ENCODE results near the gene GALT.
A peak's percentile ranks its signal among the peaks of the same experiment; 100 is the strongest.

The GALT gene

GRCh38 chr9:34662526-34663302, 16.2 kb downstream of the GALT start, which contains the start of gene CCL27:
Gene CCL27, minus strand, starts transcription at chr9:34662657. Its CDS starts 24 bp downstream, at chr9:34662633.
- Histone ChIP-seq H3K9ac (ENCODE audit: low read depth in 1 of 2, low read length in 2 of 2) (no peak within 1 kb of the TSS), H3K9me3 (ENCODE audit: control insufficient read depth in 2 of 2, low read length in 2 of 2) (no peaks in the 10 kb centered on the region), H3K27ac (ENCODE audit: low read depth in 2 of 2, low read length in 2 of 2) (no peak within 1 kb of the TSS), H3K4me3 (ENCODE audit: low read length in 2 of 2) (no peak within 1 kb of the TSS), H3K27me3 (ENCODE audit: control insufficient read depth in 2 of 2, insufficient read depth in 2 of 2, low read length in 2 of 2) (no peaks in the 10 kb centered on the region), H3K36me3 (ENCODE audit: control insufficient read depth in 2 of 2, insufficient read depth in 2 of 2, low read length in 2 of 2) (no peaks in the 10 kb centered on the region), H3K4me1 (ENCODE audit: control insufficient read depth in 2 of 2, insufficient read depth in 2 of 2, low read length in 2 of 2) (peaks cover 13 to 19% of the 10 kb centered on the region in 2 donors)

- H3K4me3 ChIP-seq (ENCODE audit: low read length in 2 of 2), result no peak overlapping the region
- no peaks in the 10 kb centered on the region for H3K36me3 ChIP-seq (ENCODE audit: control insufficient read depth in 2 of 2, insufficient read depth in 2 of 2, low read length in 2 of 2)
- H3K27me3 ChIP-seq (ENCODE audit: control insufficient read depth in 2 of 2, insufficient read depth in 2 of 2, low read length in 2 of 2), result no peaks in the 10 kb centered on the region
- no peaks in the 10 kb centered on the region for H3K9me3 ChIP-seq (ENCODE audit: control insufficient read depth in 2 of 2, low read length in 2 of 2)
- peaks cover 13 to 19% of the 10 kb centered on the region in 2 donors for H3K4me1 ChIP-seq (ENCODE audit: control insufficient read depth in 2 of 2, insufficient read depth in 2 of 2, low read length in 2 of 2)
- H3K27ac ChIP-seq (ENCODE audit: low read depth in 2 of 2, low read length in 2 of 2), result no peak overlapping the region
- H3K9ac ChIP-seq (ENCODE audit: low read depth in 1 of 2, low read length in 2 of 2), result no peak overlapping the region
Observed at GRCh38 chr9:34663303-34663605, 16.8 kb downstream of the GALT start.

- Histone ChIP-seq H3K4me3 (ENCODE audit: low read length in 2 of 2) (peak overlapping the region; percentile 68 to 76), H3K9ac (ENCODE audit: low read depth in 1 of 2, low read length in 2 of 2) (peak overlapping the region; percentile 70 to 75), H3K27me3 (ENCODE audit: control insufficient read depth in 2 of 2, insufficient read depth in 2 of 2, low read length in 2 of 2) (no peaks in the 10 kb centered on the region), H3K27ac (ENCODE audit: low read depth in 2 of 2, low read length in 2 of 2) (peak overlapping the region; percentile 87 to 99), H3K36me3 (ENCODE audit: control insufficient read depth in 2 of 2, insufficient read depth in 2 of 2, low read length in 2 of 2) (no peaks in the 10 kb centered on the region), H3K9me3 (ENCODE audit: control insufficient read depth in 2 of 2, low read length in 2 of 2) (no peaks in the 10 kb centered on the region), H3K4me1 (ENCODE audit: control insufficient read depth in 2 of 2, insufficient read depth in 2 of 2, low read length in 2 of 2) (peaks cover 13 to 15% of the 10 kb centered on the region in 2 donors)
Observed at GRCh38 chr9:34664281-34665066, 18.0 kb downstream of the GALT start.

GRCh38 chr9:34665067-34665380, 18.5 kb downstream of the GALT start:
- H3K36me3 ChIP-seq (ENCODE audit: control insufficient read depth in 2 of 2, insufficient read depth in 2 of 2, low read length in 2 of 2), result no peaks in the 10 kb centered on the region
- no peaks in the 10 kb centered on the region for H3K27me3 ChIP-seq (ENCODE audit: control insufficient read depth in 2 of 2, insufficient read depth in 2 of 2, low read length in 2 of 2)

GRCh38 chr9:34665381-34666250, 19.1 kb downstream of the GALT start:
- Histone ChIP-seq H3K4me1 (ENCODE audit: control insufficient read depth in 2 of 2, insufficient read depth in 2 of 2, low read length in 2 of 2) (peaks cover 6 to 10% of the 10 kb centered on the region in 2 donors), H3K27me3 (ENCODE audit: control insufficient read depth in 2 of 2, insufficient read depth in 2 of 2, low read length in 2 of 2) (no peaks in the 10 kb centered on the region), H3K36me3 (ENCODE audit: control insufficient read depth in 2 of 2, insufficient read depth in 2 of 2, low read length in 2 of 2) (no peaks in the 10 kb centered on the region), H3K4me3 (ENCODE audit: low read length in 2 of 2) (peak overlapping the region; percentile 85 to 93), H3K9me3 (ENCODE audit: control insufficient read depth in 2 of 2, low read length in 2 of 2) (no peaks in the 10 kb centered on the region), H3K27ac (ENCODE audit: low read depth in 2 of 2, low read length in 2 of 2) (peak overlapping the region; percentile 98 to 99), H3K9ac (ENCODE audit: low read depth in 1 of 2, low read length in 2 of 2) (peak overlapping the region; percentile 84 to 95)

More at GRCh38 chr9:34665067-34665380, 18.5 kb downstream of the GALT start:
- H3K4me1 ChIP-seq (ENCODE audit: control insufficient read depth in 2 of 2, insufficient read depth in 2 of 2, low read length in 2 of 2), result peaks cover 10% of the 10 kb centered on the region in 2 donors
- peak overlapping the region; percentile 70 to 75 for H3K9ac ChIP-seq (ENCODE audit: low read depth in 1 of 2, low read length in 2 of 2)
- H3K9me3 ChIP-seq (ENCODE audit: control insufficient read depth in 2 of 2, low read length in 2 of 2), result no peaks in the 10 kb centered on the region
- peak overlapping the region; percentile 68 to 76 for H3K4me3 ChIP-seq (ENCODE audit: low read length in 2 of 2)
- peak overlapping the region; percentile 87 to 99 for H3K27ac ChIP-seq (ENCODE audit: low read depth in 2 of 2, low read length in 2 of 2)

GRCh38 chr9:34669809-34670562, 23.5 kb downstream of the GALT start:
- no peaks in the 10 kb centered on the region for H3K36me3 ChIP-seq (ENCODE audit: control insufficient read depth in 2 of 2, insufficient read depth in 2 of 2, low read length in 2 of 2)
- peaks cover 0 to 4% of the 10 kb centered on the region in 2 donors for H3K4me1 ChIP-seq (ENCODE audit: control insufficient read depth in 2 of 2, insufficient read depth in 2 of 2, low read length in 2 of 2)
- no peaks in the 10 kb centered on the region for H3K27me3 ChIP-seq (ENCODE audit: control insufficient read depth in 2 of 2, insufficient read depth in 2 of 2, low read length in 2 of 2)
- H3K27ac ChIP-seq (ENCODE audit: low read depth in 2 of 2, low read length in 2 of 2), result no peak overlapping the region
- H3K9me3 ChIP-seq (ENCODE audit: control insufficient read depth in 2 of 2, low read length in 2 of 2), result no peaks in the 10 kb centered on the region
- no peak overlapping the region for H3K9ac ChIP-seq (ENCODE audit: low read depth in 1 of 2, low read length in 2 of 2)
- no peak overlapping the region for H3K4me3 ChIP-seq (ENCODE audit: low read length in 2 of 2)

- H3K4me3 ChIP-seq (ENCODE audit: low read length in 2 of 2), result no peak overlapping the region
- peaks cover 0 to under 1% of the 10 kb centered on the region in 2 donors for H3K4me1 ChIP-seq (ENCODE audit: control insufficient read depth in 2 of 2, insufficient read depth in 2 of 2, low read length in 2 of 2)
- H3K9me3 ChIP-seq (ENCODE audit: control insufficient read depth in 2 of 2, low read length in 2 of 2), result no peaks in the 10 kb centered on the region
- no peaks in the 10 kb centered on the region for H3K27me3 ChIP-seq (ENCODE audit: control insufficient read depth in 2 of 2, insufficient read depth in 2 of 2, low read length in 2 of 2)
- H3K27ac ChIP-seq (ENCODE audit: low read depth in 2 of 2, low read length in 2 of 2), result no peak overlapping the region
- no peak overlapping the region for H3K9ac ChIP-seq (ENCODE audit: low read depth in 1 of 2, low read length in 2 of 2)
- no peaks in the 10 kb centered on the region for H3K36me3 ChIP-seq (ENCODE audit: control insufficient read depth in 2 of 2, insufficient read depth in 2 of 2, low read length in 2 of 2)
Observed at GRCh38 chr9:34671307-34671706, 24.8 kb downstream of the GALT start.

GRCh38 chr9:34674440-34674839, 28.0 kb downstream of the GALT start:
- no peak overlapping the region for H3K27ac ChIP-seq (ENCODE audit: low read depth in 2 of 2, low read length in 2 of 2)
- peak overlapping the region in 1 of 2 donors; percentile 7 for H3K9ac ChIP-seq (ENCODE audit: low read depth in 1 of 2, low read length in 2 of 2)
- no peak overlapping the region for H3K4me3 ChIP-seq (ENCODE audit: low read length in 2 of 2)
- no peaks in the 10 kb centered on the region for H3K36me3 ChIP-seq (ENCODE audit: control insufficient read depth in 2 of 2, insufficient read depth in 2 of 2, low read length in 2 of 2)
- H3K27me3 ChIP-seq (ENCODE audit: control insufficient read depth in 2 of 2, insufficient read depth in 2 of 2, low read length in 2 of 2), result no peaks in the 10 kb centered on the region
- H3K9me3 ChIP-seq (ENCODE audit: control insufficient read depth in 2 of 2, low read length in 2 of 2), result no peaks in the 10 kb centered on the region
- no peaks in the 10 kb centered on the region for H3K4me1 ChIP-seq (ENCODE audit: control insufficient read depth in 2 of 2, insufficient read depth in 2 of 2, low read length in 2 of 2)

- Histone ChIP-seq H3K9ac (ENCODE audit: low read depth in 1 of 2, low read length in 2 of 2) (peak overlapping the region in 1 of 2 donors; percentile 7), H3K27me3 (ENCODE audit: control insufficient read depth in 2 of 2, insufficient read depth in 2 of 2, low read length in 2 of 2) (no peaks in the 10 kb centered on the region), H3K36me3 (ENCODE audit: control insufficient read depth in 2 of 2, insufficient read depth in 2 of 2, low read length in 2 of 2) (no peaks in the 10 kb centered on the region), H3K9me3 (ENCODE audit: control insufficient read depth in 2 of 2, low read length in 2 of 2) (no peaks in the 10 kb centered on the region), H3K4me3 (ENCODE audit: low read length in 2 of 2) (no peak overlapping the region), H3K4me1 (ENCODE audit: control insufficient read depth in 2 of 2, insufficient read depth in 2 of 2, low read length in 2 of 2) (no peaks in the 10 kb centered on the region), H3K27ac (ENCODE audit: low read depth in 2 of 2, low read length in 2 of 2) (no peak overlapping the region)
Observed at GRCh38 chr9:34675048-34675714, 28.7 kb downstream of the GALT start.

Data from mucosa of rectum (tissue), 2 donors.